Liver (tissue), 9 donors: ENCODE results near the gene IRS1. TPM values are rescaled to one million over a fixed set of nuclear protein-coding genes. Genes with fewer than 3 reads are reported as not detected.

Source experiments
- DNase-seq: peaks from one replicate; pipeline ENCODE4 v3.0.0-alpha.2; 2017; ENCODE audit warnings: low spot score
- H3K27ac ChIP-seq, 2 donors: one replicate each; pipeline ENCODE4 v1.7.0; 2013; ENCODE audit warnings: inconsistent platforms in 2 of 2, low read length in 2 of 2, control low read depth in 1 of 2, low read depth in 1 of 2, mild to moderate bottlenecking in 1 of 2
- H3K27me3 ChIP-seq, 4 donors: one replicate each; pipeline versions ENCODE4 v1.6.1 to v1.7.0; 2013; ENCODE audit warnings: low read length in 3 of 4, inconsistent platforms in 1 of 4, mild to moderate bottlenecking in 1 of 4, moderate library complexity in 1 of 4; ENCODE audit not compliant: control insufficient read depth in 4 of 4, insufficient read depth in 4 of 4
- H3K36me3 ChIP-seq, 4 donors: one replicate each; pipeline versions ENCODE4 v1.6.1 to v1.7.0; 2013; ENCODE audit warnings: low read length in 3 of 4, mild to moderate bottlenecking in 3 of 4, low read depth in 1 of 4, moderate library complexity in 1 of 4; ENCODE audit not compliant: control insufficient read depth in 4 of 4, insufficient read depth in 3 of 4
- H3K4me1 ChIP-seq, 4 donors: one replicate each; pipeline versions ENCODE4 v1.6.1 to v1.7.0; 2013; ENCODE audit warnings: low read length in 3 of 4, mild to moderate bottlenecking in 3 of 4, moderate library complexity in 1 of 4; ENCODE audit not compliant: control insufficient read depth in 4 of 4, insufficient read depth in 4 of 4
- H3K4me3 ChIP-seq, 3 donors: one replicate each; pipeline versions ENCODE4 v1.6.1 to v1.7.0; 2013; ENCODE audit warnings: low read length in 3 of 3, control low read depth in 1 of 3, low read depth in 1 of 3, mild to moderate bottlenecking in 1 of 3
- H3K9ac ChIP-seq, 2 donors: one replicate each; pipeline ENCODE4 v1.7.0; 2013; ENCODE audit warnings: low read length in 2 of 2, mild to moderate bottlenecking in 2 of 2, moderate library complexity in 2 of 2, control low read depth in 1 of 2, low read depth in 1 of 2
- H3K9me3 ChIP-seq, 4 donors: one replicate each; pipeline versions ENCODE4 v1.6.1 to v1.7.0; 2013; ENCODE audit warnings: low read length in 3 of 4; ENCODE audit not compliant: control insufficient read depth in 4 of 4
- EGR1 ChIP-seq, 2 donors: IDR thresholded peaks; 2 replicates each; pipeline ENCODE4 v1.6.1; 2016 to 2018; ENCODE audit warnings: antibody characterized with exemption in 2 of 2, low read depth in 2 of 2
- FOXA1 ChIP-seq: IDR thresholded peaks from 2 replicates; pipeline ENCODE4 v1.6.1; 2016; ENCODE audit warnings: antibody characterized with exemption
- FOXA2 ChIP-seq: IDR thresholded peaks from 2 replicates; pipeline ENCODE4 v1.6.1; 2016; ENCODE audit warnings: antibody characterized with exemption
- GABPA ChIP-seq, 2 donors: IDR thresholded peaks in 1 of 2; conservative IDR thresholded peaks in 1 of 2; 2 replicates each; pipeline ENCODE4 v1.6.1; 2016; ENCODE audit warnings: antibody characterized with exemption in 2 of 2, mild to moderate bottlenecking in 1 of 2, moderate library complexity in 1 of 2
- HNF4A ChIP-seq, 2 donors: conservative IDR thresholded peaks; 2 replicates each; pipeline ENCODE4 v1.6.1; 2016; ENCODE audit warnings: antibody characterized with exemption in 2 of 2, mild to moderate bottlenecking in 2 of 2
- HNF4G ChIP-seq: IDR thresholded peaks from 2 replicates; pipeline ENCODE4 v1.6.1; 2016; ENCODE audit warnings: antibody characterized with exemption
- JUND ChIP-seq, 2 donors: IDR thresholded peaks; 2 replicates each; pipeline ENCODE4 v1.6.1; 2016; ENCODE audit warnings: antibody characterized with exemption in 2 of 2
- NR2F2 ChIP-seq: IDR thresholded peaks from 2 replicates; pipeline ENCODE4 v1.6.1; 2016; ENCODE audit warnings: antibody characterized with exemption
- RAD21 ChIP-seq, 2 donors: IDR thresholded peaks; 2 replicates each; pipeline ENCODE4 v1.6.1; 2016; ENCODE audit warnings: antibody characterized with exemption in 2 of 2, mild to moderate bottlenecking in 2 of 2
- RXRA ChIP-seq, 2 donors: IDR thresholded peaks; 2 replicates each; pipeline ENCODE4 v1.6.1; 2017 to 2018; ENCODE audit warnings: antibody characterized with exemption in 2 of 2, mild to moderate bottlenecking in 1 of 2
- SP1 ChIP-seq: IDR thresholded peaks from 2 replicates; pipeline ENCODE4 v1.6.1; 2018; ENCODE audit warnings: antibody characterized with exemption, mild to moderate bottlenecking
- TAF1 ChIP-seq: conservative IDR thresholded peaks from 2 replicates; pipeline ENCODE4 v1.6.1; 2016; ENCODE audit warnings: antibody characterized with exemption, mild to moderate bottlenecking
- YY1 ChIP-seq: IDR thresholded peaks from 2 replicates; pipeline ENCODE4 v1.6.1; 2016; ENCODE audit warnings: antibody characterized with exemption, mild to moderate bottlenecking
- WGBS: extraction: QIAGEN DNeasy Blood & Tissue Kit; methylation state at CpG from one replicate; pipeline ENCODE4 v1.1.7; 2013; 5-methylcytosine and 5-hydroxymethylcytosine counted together
- polyA plus RNA-seq, 2 donors: library from polyadenylated mRNA; stranded (reverse) in 1 of 2; unstranded in 1 of 2; fragments of 200-250 nt in 1 of 2; fragments of >200 nt in 1 of 2; fragmentation: Nextera tagmentation in 1 of 2; extraction: Ambion mirVana in 1 of 2; gene quantifications; one replicate each; pipeline versions ENCODE4 v1.2.1 to v1.2.3, GENCODE V29; 2013 to 2015
- total RNA-seq, 2 donors: library from RNA; depleted of rRNA; stranded (reverse); fragments of >200 nt; gene quantifications; one replicate each; pipeline ENCODE4 v1.2.3, GENCODE V29; 2014
- TF ChIP-seq, protein P1 (sequence below): IDR thresholded peaks from 2 replicates; pipeline ENCODE4 v1.6.1; 2016; ENCODE audit warnings: antibody characterized with exemption
- TF ChIP-seq, protein P2 (sequence below): fragments of 150-350 bp; IDR thresholded peaks from 2 replicates; pipeline ENCODE4 v1.5.1; 2017; ENCODE audit warnings: improper control_type of control experiment, low read depth, low read length; ENCODE audit not compliant: missing input control
- TF ChIP-seq, protein P3 (sequence below): IDR thresholded peaks from 2 replicates; pipeline ENCODE4 v1.6.1; 2016; ENCODE audit warnings: antibody characterized with exemption
- TF ChIP-seq, protein P4 (sequence below): IDR thresholded peaks from 2 replicates; pipeline ENCODE4 v1.6.1; 2016; ENCODE audit warnings: antibody characterized with exemption
- TF ChIP-seq, protein P5 (sequence below): IDR thresholded peaks from 2 replicates; pipeline ENCODE4 v1.6.1; 2016; ENCODE audit warnings: antibody characterized with exemption, mild to moderate bottlenecking
- donor health status: healthy.
- donor health status: healthy.
- donor health status: healthy.
- donor health status: healthy.
- donor health status: healthy.

IRS1 gene
- total and polyA plus RNA-seq, 4 donors = 7.4 to 11.6 (median 8.6) TPM

DNA sequence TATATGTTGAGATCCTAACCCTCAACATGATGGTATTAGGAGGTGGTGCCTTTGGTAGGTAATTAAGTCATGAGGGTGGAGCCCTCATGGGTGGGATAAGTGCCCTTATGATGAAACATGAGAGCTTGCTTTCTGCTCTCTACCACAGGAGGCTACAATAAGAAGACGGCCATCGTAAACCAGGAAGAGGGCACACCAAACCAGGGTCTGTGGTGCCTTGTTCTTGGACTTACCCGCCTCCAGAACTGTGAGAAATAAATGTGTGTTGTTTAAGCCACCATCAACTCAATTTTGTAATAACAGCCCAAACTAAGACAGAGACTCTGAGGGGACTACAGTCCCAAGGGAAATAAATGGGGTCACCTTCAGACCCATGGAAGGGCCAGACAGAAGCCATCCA lies 52.3 kb downstream of the IRS1 start:
- WGBS = 94% methylated on average over 3 of the region's 3 CpGs
- H3K4me3 ChIP-seq = no peak overlapping the region
- peaks cover 0 to 13% (median 9%) of the 10 kb centered on the region in 4 donors for H3K4me1 ChIP-seq
- peaks cover 0 to 9% (median 1%) of the 10 kb centered on the region in 4 donors for H3K36me3 ChIP-seq
- H3K9me3 ChIP-seq = no peaks in the 10 kb centered on the region
- no peaks in the 10 kb centered on the region for H3K27me3 ChIP-seq
- no peak overlapping the region for H3K27ac ChIP-seq
- no peak overlapping the region for H3K9ac ChIP-seq
- TF ChIP-seq JUND (IDR thresholded peaks at IDR 0.05) = no peak
- no peak for TF ChIP-seq RAD21 (IDR thresholded peaks at IDR 0.05)
- TF ChIP-seq, protein P1, sequence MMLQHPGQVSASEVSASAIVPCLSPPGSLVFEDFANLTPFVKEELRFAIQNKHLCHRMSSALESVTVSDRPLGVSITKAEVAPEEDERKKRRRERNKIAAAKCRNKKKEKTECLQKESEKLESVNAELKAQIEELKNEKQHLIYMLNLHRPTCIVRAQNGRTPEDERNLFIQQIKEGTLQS = no peak
- TF ChIP-seq, protein P2, sequence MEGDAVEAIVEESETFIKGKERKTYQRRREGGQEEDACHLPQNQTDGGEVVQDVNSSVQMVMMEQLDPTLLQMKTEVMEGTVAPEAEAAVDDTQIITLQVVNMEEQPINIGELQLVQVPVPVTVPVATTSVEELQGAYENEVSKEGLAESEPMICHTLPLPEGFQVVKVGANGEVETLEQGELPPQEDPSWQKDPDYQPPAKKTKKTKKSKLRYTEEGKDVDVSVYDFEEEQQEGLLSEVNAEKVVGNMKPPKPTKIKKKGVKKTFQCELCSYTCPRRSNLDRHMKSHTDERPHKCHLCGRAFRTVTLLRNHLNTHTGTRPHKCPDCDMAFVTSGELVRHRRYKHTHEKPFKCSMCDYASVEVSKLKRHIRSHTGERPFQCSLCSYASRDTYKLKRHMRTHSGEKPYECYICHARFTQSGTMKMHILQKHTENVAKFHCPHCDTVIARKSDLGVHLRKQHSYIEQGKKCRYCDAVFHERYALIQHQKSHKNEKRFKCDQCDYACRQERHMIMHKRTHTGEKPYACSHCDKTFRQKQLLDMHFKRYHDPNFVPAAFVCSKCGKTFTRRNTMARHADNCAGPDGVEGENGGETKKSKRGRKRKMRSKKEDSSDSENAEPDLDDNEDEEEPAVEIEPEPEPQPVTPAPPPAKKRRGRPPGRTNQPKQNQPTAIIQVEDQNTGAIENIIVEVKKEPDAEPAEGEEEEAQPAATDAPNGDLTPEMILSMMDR = no peak
- no peak for DNase-seq

DNA sequence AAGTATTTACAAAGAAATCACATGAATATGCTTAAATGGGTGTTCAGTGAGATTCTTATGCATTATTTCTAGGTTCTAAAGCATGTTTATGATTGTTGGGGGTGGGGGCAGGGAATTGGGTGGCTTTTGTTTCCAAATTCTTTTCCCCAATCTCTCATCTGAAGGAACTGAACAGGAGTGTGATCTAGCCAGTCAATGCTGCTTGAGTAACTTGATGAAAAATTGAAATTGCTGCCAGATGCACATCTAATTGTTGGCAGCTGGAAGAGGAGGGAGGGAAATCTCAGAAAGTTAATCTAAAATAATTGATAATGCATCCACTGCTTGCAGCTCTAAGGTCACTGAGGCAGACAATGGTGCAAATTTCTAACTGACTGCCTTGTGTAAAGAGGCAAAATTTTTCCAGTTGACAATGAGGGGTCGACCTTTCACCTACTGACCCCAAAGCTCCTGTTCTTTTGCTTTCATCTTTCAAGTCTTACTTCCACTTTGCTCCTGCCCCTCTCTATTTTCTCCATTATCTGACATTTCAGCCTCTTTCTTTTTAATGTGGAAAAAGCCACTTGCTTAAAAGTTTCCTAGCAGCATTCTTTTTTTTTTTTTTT lies 53.3 kb downstream of the IRS1 start:
- Histone ChIP-seq H3K4me3 (no peak overlapping the region), H3K4me1 (peaks cover 0 to 23% (median 10%) of the 10 kb centered on the region in 4 donors), H3K9ac (no peak overlapping the region), H3K27ac (no peak overlapping the region), H3K36me3 (peaks cover 0 to 9% (median 1%) of the 10 kb centered on the region in 4 donors), H3K27me3 (no peaks in the 10 kb centered on the region), H3K9me3 (no peaks in the 10 kb centered on the region)
- TF ChIP-seq HNF4A (conservative IDR thresholded peaks at IDR 0.05) = no peak
- TF ChIP-seq, protein P3, sequence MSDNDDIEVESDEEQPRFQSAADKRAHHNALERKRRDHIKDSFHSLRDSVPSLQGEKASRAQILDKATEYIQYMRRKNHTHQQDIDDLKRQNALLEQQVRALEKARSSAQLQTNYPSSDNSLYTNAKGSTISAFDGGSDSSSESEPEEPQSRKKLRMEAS = no peak
- TF ChIP-seq, protein P2 = no peak
- no peak for TF ChIP-seq EGR1 (IDR thresholded peaks at IDR 0.05; ENCODE audit: low read depth in 2 of 2)
- no peak for TF ChIP-seq FOXA1
- TF ChIP-seq, protein P1 = no peak
- TF ChIP-seq RAD21 (IDR thresholded peaks at IDR 0.05) = no peak
- TF ChIP-seq NR2F2 = peak; percentile 22
- TF ChIP-seq HNF4G = no peak
- TF ChIP-seq RXRA (IDR thresholded peaks at IDR 0.05) = peak; percentile 36 to 53
- peak; percentile 25 for TF ChIP-seq SP1
- no peak for TF ChIP-seq GABPA (IDR thresholded peaks at IDR 0.05 in 1 of 2, conservative IDR thresholded peaks at IDR 0.05 in 1 of 2)
- TF ChIP-seq, protein P4, sequence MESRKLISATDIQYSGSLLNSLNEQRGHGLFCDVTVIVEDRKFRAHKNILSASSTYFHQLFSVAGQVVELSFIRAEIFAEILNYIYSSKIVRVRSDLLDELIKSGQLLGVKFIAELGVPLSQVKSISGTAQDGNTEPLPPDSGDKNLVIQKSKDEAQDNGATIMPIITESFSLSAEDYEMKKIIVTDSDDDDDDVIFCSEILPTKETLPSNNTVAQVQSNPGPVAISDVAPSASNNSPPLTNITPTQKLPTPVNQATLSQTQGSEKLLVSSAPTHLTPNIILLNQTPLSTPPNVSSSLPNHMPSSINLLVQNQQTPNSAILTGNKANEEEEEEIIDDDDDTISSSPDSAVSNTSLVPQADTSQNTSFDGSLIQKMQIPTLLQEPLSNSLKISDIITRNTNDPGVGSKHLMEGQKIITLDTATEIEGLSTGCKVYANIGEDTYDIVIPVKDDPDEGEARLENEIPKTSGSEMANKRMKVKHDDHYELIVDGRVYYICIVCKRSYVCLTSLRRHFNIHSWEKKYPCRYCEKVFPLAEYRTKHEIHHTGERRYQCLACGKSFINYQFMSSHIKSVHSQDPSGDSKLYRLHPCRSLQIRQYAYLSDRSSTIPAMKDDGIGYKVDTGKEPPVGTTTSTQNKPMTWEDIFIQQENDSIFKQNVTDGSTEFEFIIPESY = no peak
- TF ChIP-seq FOXA2 = no peak
- TF ChIP-seq JUND (IDR thresholded peaks at IDR 0.05) = no peak
- TF ChIP-seq TAF1 = no peak
- no peak for TF ChIP-seq YY1
- TF ChIP-seq, protein P5, sequence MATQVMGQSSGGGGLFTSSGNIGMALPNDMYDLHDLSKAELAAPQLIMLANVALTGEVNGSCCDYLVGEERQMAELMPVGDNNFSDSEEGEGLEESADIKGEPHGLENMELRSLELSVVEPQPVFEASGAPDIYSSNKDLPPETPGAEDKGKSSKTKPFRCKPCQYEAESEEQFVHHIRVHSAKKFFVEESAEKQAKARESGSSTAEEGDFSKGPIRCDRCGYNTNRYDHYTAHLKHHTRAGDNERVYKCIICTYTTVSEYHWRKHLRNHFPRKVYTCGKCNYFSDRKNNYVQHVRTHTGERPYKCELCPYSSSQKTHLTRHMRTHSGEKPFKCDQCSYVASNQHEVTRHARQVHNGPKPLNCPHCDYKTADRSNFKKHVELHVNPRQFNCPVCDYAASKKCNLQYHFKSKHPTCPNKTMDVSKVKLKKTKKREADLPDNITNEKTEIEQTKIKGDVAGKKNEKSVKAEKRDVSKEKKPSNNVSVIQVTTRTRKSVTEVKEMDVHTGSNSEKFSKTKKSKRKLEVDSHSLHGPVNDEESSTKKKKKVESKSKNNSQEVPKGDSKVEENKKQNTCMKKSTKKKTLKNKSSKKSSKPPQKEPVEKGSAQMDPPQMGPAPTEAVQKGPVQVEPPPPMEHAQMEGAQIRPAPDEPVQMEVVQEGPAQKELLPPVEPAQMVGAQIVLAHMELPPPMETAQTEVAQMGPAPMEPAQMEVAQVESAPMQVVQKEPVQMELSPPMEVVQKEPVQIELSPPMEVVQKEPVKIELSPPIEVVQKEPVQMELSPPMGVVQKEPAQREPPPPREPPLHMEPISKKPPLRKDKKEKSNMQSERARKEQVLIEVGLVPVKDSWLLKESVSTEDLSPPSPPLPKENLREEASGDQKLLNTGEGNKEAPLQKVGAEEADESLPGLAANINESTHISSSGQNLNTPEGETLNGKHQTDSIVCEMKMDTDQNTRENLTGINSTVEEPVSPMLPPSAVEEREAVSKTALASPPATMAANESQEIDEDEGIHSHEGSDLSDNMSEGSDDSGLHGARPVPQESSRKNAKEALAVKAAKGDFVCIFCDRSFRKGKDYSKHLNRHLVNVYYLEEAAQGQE = no peak
- 67% methylated on average over 1 of the region's 1 CpG for WGBS
- no peak for DNase-seq
